ENCODE data around the gene EFHC2.
"Not testable (repeated sequence)": the region's sequence is repeated elsewhere in the genome, so short reads cannot be mapped to it uniquely, and the experiment has no call there.

The EFHC2 gene

GRCh38 chrX:44291468-44292092 is 51.9 kb downstream of the EFHC2 start:
- no peak for DNase-seq (ENCODE audit: low read depth in 2 of 2)

- DNase-seq (ENCODE audit: low read depth in 2 of 2): no peak
Measured at GRCh38 chrX:44290718-44291117, 52.8 kb downstream of the EFHC2 start.

- DNase-seq (ENCODE audit: low read depth in 2 of 2): no peak
Measured at GRCh38 chrX:44282753-44283152, 60.7 kb downstream of the EFHC2 start.

- no peak for DNase-seq (ENCODE audit: low read depth in 2 of 2)
Measured at GRCh38 chrX:44280116-44280515, 63.4 kb downstream of the EFHC2 start.

GRCh38 chrX:44274096-44274495 is 69.4 kb downstream of the EFHC2 start:
- no peak for DNase-seq (ENCODE audit: low read depth in 2 of 2)

- no peak for DNase-seq (ENCODE audit: low read depth in 2 of 2)
Measured at GRCh38 chrX:44267861-44268260, 75.6 kb downstream of the EFHC2 start.

- no peak for DNase-seq (ENCODE audit: low read depth in 2 of 2)
Measured at GRCh38 chrX:44267116-44267515, 76.4 kb downstream of the EFHC2 start.

- no peak for DNase-seq (ENCODE audit: low read depth in 2 of 2)
Measured at GRCh38 chrX:44265559-44265958, 77.9 kb downstream of the EFHC2 start.

- DNase-seq (ENCODE audit: low read depth in 2 of 2): no peak
Measured at GRCh38 chrX:44264936-44265335, 78.5 kb downstream of the EFHC2 start.

GRCh38 chrX:44261286-44261685 is 82.2 kb downstream of the EFHC2 start:
- no peak for DNase-seq (ENCODE audit: low read depth in 2 of 2)

GRCh38 chrX:44260609-44261008 is 82.9 kb downstream of the EFHC2 start:
- DNase-seq (ENCODE audit: low read depth in 2 of 2): no peak

- DNase-seq (ENCODE audit: low read depth in 2 of 2): not testable (repeated sequence)
Measured at GRCh38 chrX:44255742-44256141, 87.7 kb downstream of the EFHC2 start.

- DNase-seq (ENCODE audit: low read depth in 2 of 2): no peak
Measured at GRCh38 chrX:44253575-44253942, 89.9 kb downstream of the EFHC2 start.

GRCh38 chrX:44252688-44253574 is 90.5 kb downstream of the EFHC2 start:
- peak in 1 of 2 experiments; percentile 2 for DNase-seq (ENCODE audit: low read depth in 2 of 2)

- DNase-seq (ENCODE audit: low read depth in 2 of 2): no peak
Measured at GRCh38 chrX:44247468-44247867, 96.0 kb downstream of the EFHC2 start.

GRCh38 chrX:44246826-44247225 is 96.6 kb downstream of the EFHC2 start:
- no peak for DNase-seq (ENCODE audit: low read depth in 2 of 2)

- DNase-seq (ENCODE audit: low read depth in 2 of 2): peak in 1 of 2 experiments; percentile 1
Measured at GRCh38 chrX:44245733-44246132, 97.7 kb downstream of the EFHC2 start.

GRCh38 chrX:44244008-44244407 is 99.5 kb downstream of the EFHC2 start:
- no peak for DNase-seq (ENCODE audit: low read depth in 2 of 2)

- DNase-seq (ENCODE audit: low read depth in 2 of 2): no peak
Measured at GRCh38 chrX:44241546-44241945, 101.9 kb downstream of the EFHC2 start.

- DNase-seq (ENCODE audit: low read depth in 2 of 2): no peak
Measured at GRCh38 chrX:44240036-44240435, 103.4 kb downstream of the EFHC2 start.

GRCh38 chrX:44239036-44239435 is 104.4 kb downstream of the EFHC2 start:
- DNase-seq (ENCODE audit: low read depth in 2 of 2): no peak

GRCh38 chrX:44235534-44235933 is 107.9 kb downstream of the EFHC2 start:
- DNase-seq (ENCODE audit: low read depth in 2 of 2): no peak

- no peak for DNase-seq (ENCODE audit: low read depth in 2 of 2)
Measured at GRCh38 chrX:44234541-44234940, 108.9 kb downstream of the EFHC2 start.
